Left kidney (tissue), 2 donors: ENCODE results near the gene DHH. TPM values are rescaled to one million over a fixed set of nuclear protein-coding genes. Genes with fewer than 3 reads are reported as not detected.
"Not testable (repeated sequence)": the region's sequence is repeated elsewhere in the genome, so short reads cannot be mapped to it uniquely, and the experiment has no call there.

Experiments used
- DNase-seq: peaks from one replicate; pipeline ENCODE4 v3.0.0-alpha.2; 2013
- polyA plus RNA-seq: library from polyadenylated mRNA; unstranded; fragments of 120-200 nt; gene quantifications from one replicate; pipeline ENCODE4 v1.2.1, GENCODE V29; 2013; ENCODE audit not compliant: insufficient read length

The DHH gene
- polyA plus RNA-seq, 1 donor, result 0.25 TPM

- DNase-seq, result no peak
Measured at GRCh38 chr12:49070971-49071370, 23.6 kb downstream of the DHH start.

- DNase-seq, result peak; percentile 97
Measured at GRCh38 chr12:49069507-49070346, 24.9 kb downstream of the DHH start, which contains the start of gene RHEBL1. Gene RHEBL1 (minus strand): TSS chr12:49069979. CDS start chr12:49069785, 194 bp downstream.

GRCh38 chr12:49068879-49069506 is 25.6 kb downstream of the DHH start:
- no peak for DNase-seq

- no peak for DNase-seq
Measured at GRCh38 chr12:49066120-49066519, 28.5 kb downstream of the DHH start.

GRCh38 chr12:49064767-49065152 is 29.8 kb downstream of the DHH start:
- DNase-seq, result no peak

- DNase-seq, result not testable (repeated sequence)
Measured at GRCh38 chr12:49061916-49062315, 32.7 kb downstream of the DHH start.

GRCh38 chr12:49061157-49061650 is 33.4 kb downstream of the DHH start:
- no peak for DNase-seq

GRCh38 chr12:49060237-49061156 is 34.1 kb downstream of the DHH start, which contains the start of gene KMT2D:
Gene KMT2D (minus strand): TSS chr12:49060794. CDS start chr12:49055324, 5,470 bp downstream.
- peak; percentile 95 for DNase-seq

- no peak for DNase-seq
Measured at GRCh38 chr12:49059299-49060171, 35.1 kb downstream of the DHH start.

DNA sequence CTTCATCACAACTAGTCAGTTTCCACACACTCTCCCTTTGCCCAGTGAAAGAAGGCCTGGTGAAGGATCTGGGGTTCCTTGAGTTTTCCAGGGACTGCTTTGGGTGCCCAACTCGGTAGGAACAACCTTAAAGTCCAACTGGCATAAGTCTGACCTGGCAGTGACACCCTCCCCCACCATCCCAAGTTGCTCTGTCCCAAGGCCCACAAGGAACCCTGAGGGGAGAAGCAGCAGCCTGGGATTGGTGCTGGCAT is 35.6 kb downstream of the DHH start:
- DNase-seq, result no peak

- no peak for DNase-seq
Measured at GRCh38 chr12:49058366-49059044, 36.1 kb downstream of the DHH start.

DNA sequence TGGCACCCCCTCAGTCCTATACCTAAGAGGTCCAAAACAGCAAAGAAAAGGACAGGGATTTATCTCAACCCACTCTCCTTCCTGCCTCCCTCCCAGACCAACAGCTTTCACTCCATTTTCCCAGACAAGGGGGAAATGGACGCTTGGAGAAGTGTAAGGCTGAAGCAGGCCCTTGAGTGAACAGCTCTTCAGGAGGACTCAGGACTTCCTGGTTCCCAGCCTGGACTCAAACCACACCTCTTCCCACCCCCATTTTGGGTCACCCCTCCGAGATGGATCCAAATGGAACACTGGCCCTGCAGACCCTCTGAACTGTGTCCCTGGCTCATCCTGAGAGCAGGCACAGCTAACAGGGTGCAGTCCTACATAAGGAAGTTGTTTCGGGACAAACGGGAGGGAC is 36.7 kb downstream of the DHH start:
- DNase-seq, result no peak

DNA sequence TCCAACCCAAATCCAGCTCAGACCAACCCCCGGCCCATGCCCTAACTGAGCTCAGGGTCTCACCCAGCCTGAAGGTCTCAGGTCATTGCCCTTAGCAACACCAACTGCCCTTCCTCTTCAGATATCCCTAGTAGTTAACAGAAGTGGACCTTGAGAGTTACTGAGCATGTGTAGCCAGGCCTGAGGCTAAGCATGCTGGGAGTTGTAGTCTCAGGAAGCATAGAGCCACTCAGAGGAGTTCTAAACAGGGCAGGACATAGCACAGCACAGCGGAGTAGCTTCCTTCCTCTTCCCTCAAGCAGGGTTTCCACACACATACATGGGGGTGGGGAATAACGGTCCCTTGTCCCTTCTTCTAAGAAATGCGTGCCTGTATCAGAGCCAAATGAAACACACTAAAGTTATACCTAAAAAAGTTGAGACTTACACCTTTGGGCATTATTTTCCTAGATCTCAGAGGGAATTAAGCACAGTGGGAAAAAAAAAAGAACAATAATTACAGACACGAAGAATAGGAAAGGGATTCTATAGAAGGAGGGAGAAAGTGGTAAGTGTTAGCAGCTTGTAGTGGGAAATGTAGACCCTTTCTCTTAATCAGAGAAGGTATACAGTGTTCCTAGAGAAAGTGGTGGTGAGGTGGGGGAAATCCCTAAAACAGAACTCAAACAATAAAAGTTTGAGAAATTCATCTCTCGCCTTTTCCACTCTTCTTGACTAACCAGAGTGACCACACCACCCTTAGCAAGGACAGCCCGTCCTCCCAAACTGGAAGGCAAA is 38.4 kb downstream of the DHH start:
- no peak for DNase-seq

- no peak for DNase-seq
Measured at GRCh38 chr12:49055092-49055491, 39.5 kb downstream of the DHH start.

DNA sequence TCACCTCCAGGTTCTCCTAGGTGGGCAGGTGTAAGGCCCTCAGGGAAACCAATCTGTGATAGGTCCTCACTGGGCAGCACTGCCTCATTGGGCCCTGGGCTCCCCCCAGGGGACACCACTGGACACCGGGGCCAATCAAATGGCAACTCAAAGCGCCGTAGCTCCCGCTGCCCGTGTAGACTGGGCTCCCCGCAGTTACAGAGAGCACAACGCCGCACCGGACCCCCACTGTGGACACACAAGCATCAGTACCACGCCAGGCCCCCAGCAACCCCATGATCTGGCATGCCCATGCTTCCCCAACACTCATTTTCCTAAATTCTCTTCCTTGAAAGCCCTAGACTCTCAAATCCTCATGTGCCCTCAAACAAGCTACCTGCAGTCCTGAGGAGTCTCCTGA is 40.1 kb downstream of the DHH start:
- no peak for DNase-seq

DNA sequence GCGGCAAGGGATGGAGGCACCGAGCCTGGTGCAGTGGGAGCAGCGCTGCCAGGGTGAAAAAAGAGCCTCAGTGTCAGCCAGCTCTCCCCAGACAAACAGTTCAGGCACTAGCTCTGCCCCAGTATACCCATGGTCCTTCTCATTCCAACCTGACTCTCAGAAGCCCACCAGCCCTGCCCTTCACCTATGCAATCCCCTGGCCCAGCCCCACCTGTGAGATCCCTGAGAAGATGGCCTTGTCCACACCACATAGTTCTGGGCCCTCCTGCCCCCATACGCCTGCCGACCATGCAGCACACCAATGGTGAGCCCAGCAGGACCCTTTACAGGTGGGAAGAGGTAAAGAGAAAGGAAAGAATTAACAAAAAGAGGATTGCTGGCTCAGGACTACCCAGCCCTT is 40.5 kb downstream of the DHH start:
- DNase-seq, result no peak

DNA sequence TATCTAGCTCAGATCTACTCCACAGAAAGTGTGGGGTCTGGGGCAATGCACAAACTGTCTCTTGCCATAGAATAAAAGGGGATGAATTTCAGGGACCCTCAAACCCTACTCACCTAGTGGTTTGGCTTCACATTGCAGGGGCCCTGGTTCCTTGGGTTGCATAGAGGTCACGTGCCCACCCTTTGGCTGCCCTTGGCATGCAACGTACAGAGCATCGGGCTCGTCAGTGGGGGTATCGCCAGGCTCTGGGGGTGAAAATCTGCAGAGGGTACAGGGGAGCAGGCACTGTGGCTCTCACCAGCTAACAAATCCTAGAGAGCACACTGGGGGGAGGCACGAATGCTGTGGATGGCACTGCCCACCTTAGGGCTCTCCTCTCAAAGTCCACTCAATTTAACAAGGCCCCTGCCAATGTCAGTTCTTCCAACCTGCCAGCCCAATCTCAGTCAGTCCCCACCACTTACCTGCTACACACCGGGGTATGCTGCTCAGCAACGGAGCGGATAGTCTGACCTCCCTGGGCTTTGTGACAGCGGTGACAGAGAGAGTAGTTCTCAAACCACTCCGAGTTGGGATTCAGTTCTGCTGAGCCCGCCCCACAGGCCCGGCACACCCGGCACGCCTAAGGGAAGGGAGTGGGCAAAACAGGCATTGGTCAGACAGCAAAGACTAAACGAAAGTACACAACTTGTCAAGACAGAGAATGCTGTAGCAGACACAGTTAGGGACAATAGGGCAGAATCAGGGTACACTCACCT is 42.0 kb downstream of the DHH start:
- no peak for DNase-seq

GRCh38 chr12:49051777-49052438 is 42.7 kb downstream of the DHH start:
- DNase-seq, result no peak

DNA sequence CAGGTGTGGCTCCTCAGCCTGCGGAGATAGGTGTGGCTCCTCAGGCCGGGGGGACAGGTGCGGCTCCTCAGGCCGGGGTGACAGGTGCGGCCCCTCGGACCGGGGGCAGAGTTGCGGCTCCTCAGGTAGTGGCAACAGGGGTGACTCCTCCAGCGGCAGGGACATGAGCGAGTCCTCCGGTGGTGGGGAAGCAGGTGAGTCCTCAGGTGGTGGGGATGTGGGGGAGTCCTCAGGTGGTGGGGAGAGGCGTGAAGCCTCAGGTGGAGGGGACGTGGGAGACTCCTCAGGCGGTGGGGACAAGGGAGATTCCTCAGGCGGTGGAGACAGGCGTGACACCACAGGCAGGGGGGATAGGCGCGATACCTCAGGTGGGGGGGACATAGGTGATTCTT is 43.2 kb downstream of the DHH start:
- DNase-seq, result no peak
